HG02970 (cell line): ENCODE results near the gene ATP9B.

Experiments used
- ATAC-seq: cut with Tn5 transposase; IDR thresholded peaks from one replicate; pipeline ENCODE4 v1.9.1; 2021; ENCODE audit warnings: mild to moderate bottlenecking, moderate library complexity, moderate number of reproducible peaks; ENCODE audit not compliant: unreplicated experiment, low FRiP score

The ATP9B gene, protein sequence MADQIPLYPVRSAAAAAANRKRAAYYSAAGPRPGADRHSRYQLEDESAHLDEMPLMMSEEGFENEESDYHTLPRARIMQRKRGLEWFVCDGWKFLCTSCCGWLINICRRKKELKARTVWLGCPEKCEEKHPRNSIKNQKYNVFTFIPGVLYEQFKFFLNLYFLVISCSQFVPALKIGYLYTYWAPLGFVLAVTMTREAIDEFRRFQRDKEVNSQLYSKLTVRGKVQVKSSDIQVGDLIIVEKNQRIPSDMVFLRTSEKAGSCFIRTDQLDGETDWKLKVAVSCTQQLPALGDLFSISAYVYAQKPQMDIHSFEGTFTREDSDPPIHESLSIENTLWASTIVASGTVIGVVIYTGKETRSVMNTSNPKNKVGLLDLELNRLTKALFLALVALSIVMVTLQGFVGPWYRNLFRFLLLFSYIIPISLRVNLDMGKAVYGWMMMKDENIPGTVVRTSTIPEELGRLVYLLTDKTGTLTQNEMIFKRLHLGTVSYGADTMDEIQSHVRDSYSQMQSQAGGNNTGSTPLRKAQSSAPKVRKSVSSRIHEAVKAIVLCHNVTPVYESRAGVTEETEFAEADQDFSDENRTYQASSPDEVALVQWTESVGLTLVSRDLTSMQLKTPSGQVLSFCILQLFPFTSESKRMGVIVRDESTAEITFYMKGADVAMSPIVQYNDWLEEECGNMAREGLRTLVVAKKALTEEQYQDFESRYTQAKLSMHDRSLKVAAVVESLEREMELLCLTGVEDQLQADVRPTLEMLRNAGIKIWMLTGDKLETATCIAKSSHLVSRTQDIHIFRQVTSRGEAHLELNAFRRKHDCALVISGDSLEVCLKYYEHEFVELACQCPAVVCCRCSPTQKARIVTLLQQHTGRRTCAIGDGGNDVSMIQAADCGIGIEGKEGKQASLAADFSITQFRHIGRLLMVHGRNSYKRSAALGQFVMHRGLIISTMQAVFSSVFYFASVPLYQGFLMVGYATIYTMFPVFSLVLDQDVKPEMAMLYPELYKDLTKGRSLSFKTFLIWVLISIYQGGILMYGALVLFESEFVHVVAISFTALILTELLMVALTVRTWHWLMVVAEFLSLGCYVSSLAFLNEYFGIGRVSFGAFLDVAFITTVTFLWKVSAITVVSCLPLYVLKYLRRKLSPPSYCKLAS

DNA sequence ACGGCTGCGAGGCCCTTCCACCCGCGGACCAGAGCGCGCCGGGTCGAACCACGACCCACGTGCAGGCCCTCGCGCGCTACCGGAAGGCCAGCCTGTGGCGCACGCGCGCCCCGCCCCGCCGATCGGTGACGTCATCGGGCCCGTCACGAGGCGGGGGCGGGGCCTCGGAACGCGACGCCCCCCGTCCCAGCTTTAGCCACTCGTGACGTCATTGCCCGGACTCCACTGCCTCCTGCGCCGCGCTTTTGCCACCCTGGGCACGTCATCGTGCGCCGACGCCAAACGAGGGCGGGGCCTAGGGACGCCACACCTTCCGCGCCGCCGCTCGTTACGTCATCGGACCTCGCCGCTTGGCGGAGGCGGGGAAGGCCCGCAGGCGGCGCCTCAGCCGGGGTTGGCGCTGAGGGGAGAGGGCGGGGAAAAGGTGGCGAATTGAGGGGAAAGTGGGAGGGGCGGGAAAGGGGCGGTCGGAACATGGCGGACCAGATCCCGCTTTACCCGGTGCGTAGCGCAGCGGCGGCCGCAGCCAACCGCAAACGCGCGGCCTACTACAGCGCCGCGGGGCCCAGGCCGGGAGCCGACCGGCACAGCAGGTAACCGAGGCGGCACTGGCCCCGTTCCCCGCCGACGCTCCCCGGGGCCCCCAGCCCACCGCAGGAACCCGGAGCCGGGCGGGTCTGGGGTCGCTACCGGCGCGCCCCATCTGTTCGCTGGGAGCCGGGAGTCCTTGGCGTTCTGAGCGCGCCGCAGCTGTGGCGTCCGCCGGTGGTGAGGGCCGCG is at the start of gene ATP9B:
Gene ATP9B (plus strand): TSS at position 458 of the 780 bp plus-strand sequence. CDS start 17 bp downstream, at position 475.
- ATAC-seq: peak; percentile 87

DNA sequence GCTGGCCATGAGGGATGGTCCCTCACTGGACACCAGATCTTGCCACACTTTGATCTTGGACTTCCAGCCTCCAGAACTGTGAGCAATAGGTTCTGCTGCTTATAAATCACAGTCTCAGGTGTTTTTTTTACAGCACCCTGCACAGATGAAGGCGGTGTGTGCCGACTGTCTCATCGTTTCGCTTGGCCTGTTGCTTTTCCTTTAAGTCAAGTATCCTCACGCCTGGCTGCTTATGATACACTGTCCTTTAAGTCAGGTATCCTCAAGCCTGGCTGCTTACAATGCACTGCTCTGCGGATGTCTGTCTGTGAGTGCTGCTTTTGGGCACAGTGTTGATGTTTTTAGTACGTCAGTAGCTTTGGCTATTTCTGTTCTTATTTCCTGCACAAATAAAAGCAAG is 49.3 kb upstream of the ATP9B start:
- ATAC-seq: no peak

DNA sequence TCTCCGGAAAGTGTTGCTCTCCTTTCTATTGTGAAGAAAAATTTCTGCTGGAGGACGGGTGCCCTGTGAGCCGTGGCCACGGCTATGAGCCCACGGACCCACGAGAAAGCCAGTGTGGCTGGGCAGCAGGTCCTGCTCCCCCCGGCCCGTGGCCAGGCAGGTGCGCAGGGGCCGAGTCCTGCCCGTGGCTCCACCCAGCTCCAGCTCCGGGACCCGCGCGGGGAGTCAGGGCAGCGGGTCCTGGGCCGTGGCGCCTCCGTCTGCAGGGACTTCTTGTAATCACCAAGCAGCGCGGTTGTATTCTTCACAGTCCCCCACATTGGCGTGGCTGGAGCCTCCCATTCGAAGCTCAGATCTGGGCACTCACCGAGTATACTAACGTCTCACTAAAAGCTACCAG is 46.6 kb upstream of the ATP9B start:
- ATAC-seq: no peak

DNA sequence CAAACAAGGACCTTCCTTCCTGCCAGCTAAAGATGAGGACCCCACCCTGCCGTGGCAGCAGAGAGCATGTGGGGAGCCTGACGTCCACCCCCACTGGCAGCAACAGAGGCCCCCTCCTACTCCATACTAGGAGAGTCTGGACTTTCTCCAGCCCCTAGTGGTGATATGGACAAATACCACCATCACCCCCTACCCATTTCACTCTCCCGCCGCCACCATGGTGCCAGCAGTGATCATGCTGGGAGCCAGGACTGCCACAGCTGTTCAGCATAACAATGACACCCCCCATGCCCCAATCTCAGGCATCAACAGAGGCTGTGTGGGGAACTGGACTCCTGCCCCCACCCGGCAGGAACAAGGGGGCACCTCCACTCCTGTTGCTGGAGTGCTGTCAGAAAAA is 42.7 kb upstream of the ATP9B start:
- ATAC-seq: no peak

DNA sequence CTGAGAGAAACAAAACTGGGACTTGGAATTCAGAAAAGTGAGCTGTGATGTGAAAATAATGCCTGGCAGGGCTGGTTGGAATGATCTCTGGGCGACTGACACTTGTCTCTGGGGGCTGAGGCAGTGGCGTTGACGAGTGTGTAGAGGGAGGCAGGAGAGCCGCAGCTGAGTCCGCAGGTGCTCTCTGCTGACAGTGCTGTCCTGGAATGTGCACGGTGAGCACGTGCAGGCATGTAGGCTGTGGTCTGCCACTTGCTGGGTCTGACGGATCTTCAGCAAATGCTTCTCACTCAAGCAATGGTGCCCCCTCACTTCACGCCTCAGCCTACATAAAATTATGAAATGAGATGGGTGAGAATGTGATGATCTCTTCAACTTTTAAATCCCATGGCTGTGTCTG is 38.5 kb upstream of the ATP9B start:
- no peak for ATAC-seq

DNA sequence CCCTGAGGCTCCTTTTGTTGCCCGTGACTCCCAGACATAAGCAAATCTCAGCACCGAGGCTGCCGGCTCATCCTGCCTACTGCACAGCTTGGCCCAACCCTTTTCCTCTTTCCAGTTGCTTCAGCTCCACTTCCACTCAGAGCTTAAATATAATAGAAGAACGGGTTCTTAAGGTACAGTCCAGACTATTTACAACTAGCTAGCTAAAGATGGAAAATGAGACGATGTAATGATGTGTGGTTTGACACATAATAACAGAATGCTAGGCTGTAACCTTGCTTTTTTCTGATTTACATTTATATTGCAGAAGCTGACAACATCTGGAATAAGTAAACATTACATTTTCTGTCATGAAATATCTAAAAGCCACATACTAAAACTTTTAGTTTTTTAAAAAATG is 26.9 kb upstream of the ATP9B start:
- no peak for ATAC-seq

DNA sequence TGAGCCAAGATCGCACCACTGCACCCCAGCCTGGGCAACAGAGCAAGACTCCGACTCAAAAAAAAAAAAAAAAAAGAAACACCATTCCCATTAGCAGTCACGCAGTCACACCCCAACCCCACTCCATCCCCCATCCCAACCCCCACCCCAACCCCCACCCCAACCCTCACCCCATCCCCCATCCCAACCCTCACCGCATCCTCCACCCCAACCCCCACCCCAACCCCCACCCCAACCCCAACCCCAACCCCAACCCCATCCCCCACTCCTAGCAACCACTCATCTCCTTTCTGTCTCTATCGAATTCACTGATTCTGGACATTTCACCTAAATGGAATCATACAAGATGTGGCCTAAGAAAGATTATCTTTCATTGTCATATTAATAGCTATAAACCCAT is 25.9 kb upstream of the ATP9B start:
- ATAC-seq: no peak

DNA sequence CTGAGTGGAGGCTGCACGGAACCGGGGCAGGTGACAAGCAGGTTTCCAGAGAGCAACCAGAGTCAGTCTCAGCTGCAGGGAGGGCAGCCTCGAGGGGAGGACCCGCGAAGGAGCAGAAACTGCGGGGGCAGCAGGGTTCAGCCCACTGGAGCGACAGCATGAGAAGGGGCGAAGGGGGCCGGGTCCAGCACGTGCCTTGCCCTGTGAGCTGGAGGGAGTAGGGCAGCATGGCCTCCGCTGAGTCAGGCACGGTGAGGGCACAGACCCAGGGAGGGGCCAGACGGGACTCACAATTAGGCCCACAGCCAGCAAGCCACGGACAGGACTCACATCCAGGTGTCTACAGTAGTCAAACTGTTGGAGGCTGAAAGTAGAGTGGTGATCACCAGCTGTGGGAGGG is 22.7 kb upstream of the ATP9B start:
- no peak for ATAC-seq

DNA sequence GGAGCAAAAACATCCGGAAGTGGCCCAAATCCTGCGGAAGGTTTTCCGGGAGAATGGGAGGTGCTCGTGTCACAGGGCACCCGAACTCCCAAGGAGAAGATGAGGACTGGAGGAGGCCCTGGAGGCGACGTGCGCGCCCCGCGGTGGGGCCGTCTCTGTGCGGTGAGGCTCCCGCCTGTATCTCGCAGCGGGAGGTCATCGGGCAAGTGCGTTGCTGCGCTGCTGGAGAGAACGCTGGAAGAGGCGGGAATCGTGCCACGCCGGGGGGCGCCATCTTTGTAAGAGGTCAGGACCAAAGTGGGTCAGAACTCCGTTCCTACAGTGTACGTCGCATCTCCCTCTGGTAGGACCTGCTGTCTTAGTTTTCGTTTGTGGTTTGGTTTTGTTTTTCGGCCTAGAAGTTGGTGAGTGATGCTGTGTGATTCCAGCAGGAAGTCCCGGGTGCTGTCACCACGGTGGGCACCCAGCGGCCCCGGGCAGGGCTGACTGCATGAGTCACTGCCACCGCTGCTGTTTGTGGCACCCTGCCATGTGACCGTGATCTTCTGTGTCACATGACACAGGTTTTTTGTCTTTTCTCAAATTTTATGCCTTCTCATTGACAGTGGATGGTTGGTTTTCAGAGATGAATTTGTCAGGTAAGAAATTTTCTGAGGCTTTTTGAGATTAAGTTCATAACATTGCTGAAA is 21.5 kb upstream of the ATP9B start:
- ATAC-seq: no peak

DNA sequence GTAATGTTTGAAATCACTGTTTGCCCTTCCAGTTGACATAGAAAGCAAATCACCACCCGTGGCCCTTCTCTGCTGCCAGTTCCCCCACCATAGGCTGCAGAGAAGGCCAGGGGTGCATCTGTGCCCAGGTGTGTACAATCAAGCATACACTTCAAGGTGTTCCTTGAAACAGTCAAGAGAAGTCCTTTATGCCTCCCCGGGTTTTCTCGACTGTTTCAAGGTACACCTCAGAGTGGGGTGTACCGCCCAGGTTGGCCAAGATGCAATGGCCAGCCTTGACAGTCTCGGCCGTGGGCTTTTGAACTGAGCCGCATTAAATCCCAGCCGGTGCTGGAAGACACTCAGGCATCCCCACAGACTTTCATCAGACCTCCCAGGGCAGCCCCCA is 21.0 kb upstream of the ATP9B start:
- no peak for ATAC-seq

DNA sequence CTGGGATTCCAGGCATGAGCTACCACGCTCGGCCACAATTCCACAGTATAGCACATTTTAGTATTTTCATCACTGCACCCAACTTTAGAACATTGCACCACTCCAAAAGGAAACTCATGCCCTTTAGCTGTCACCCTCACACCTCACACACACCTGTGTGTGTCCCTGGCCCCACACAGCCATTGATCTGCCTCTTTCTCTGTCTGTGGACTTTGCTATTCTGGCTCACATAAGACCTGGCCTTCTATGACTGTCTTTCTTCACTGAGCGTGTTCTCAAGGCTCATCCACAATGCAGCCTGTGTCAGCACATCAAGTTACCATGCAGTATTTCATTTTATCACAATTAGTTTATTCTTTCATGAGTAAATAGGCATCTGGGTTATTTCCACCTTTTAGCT is 19.7 kb upstream of the ATP9B start:
- no peak for ATAC-seq

DNA sequence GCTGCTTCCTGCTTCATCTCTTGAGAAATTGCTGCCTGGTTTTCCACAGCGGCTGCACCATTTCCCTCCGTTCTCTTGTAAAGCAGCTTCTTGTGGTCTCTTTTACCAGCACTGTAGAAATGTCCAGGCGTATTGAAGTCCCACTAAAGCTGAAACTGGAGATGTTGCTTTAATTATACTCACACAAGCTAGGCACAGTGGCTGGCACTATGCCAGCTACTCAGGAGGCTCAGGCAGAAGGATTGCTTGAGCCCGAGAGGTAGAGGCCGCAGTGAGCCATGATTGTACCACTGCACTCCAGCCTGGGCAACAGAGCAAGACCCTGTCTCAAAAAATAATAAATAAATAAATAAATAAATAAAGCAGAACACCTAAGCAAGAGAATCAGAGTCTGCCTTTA is 19.2 kb upstream of the ATP9B start:
- no peak for ATAC-seq

DNA sequence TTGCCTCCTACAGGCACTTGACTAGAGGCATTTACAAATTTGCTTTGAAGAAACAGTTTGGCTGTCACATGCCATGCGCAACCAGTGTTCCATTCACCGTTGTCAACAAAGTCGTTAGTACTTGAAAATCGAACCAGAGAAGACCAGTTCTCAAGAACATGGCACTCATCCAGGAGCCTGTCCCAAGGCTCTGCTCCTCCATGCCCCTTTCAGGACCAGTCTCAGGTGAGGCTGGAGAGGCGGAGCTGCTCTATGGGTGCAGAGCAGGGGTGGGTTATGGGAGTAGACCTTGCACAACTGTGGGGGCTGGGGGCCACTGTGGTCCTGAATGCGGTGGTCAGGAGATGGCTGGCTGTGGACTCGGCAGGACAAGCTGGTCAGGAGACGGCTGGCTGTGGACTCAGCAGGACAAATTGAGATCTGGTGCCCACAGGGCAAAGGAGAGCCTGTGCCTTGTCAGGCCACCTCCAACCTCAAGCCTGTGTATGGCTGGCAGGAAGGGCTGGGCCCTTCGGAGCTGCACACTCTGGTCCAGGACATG is 12.3 kb upstream of the ATP9B start:
- ATAC-seq: no peak

DNA sequence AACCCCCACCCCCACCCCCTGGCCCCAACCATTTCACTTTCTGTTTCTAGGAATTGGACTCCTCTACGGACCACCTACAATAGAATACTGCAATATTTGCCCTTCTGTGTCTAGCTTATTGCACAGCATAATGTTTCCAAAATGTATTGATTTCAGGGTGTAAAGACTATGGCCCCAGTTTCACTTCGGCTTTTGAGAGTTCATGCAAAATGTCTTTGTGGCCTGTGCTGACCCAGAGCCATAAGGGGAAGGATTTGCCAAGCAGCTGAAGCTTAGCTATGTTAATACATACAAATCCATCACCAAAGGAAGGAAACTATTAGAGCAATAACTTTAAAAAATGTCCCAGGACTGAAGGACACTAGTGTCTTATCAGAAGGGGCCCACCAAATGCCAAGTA is 11.2 kb upstream of the ATP9B start:
- ATAC-seq: no peak

DNA sequence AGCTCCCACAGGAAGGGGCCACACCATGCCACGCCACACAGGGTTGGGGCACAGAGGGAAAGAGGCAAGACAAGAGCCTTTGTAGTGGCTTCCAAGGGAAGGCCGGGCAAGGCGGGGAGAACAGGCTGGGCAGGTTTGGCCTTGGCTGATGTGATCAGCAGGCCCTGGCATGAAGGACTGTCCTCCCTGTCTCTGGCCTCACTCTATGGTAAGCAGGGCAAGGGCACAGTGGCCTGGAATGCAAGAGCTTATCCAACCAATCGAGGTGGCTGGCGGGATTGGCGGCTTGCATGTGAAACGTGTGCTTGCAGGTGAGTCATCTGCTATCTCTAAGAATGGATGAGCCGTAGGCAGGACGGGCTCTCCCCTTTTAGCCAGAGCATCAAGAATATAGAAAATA is 6.4 kb upstream of the ATP9B start:
- ATAC-seq: no peak

DNA sequence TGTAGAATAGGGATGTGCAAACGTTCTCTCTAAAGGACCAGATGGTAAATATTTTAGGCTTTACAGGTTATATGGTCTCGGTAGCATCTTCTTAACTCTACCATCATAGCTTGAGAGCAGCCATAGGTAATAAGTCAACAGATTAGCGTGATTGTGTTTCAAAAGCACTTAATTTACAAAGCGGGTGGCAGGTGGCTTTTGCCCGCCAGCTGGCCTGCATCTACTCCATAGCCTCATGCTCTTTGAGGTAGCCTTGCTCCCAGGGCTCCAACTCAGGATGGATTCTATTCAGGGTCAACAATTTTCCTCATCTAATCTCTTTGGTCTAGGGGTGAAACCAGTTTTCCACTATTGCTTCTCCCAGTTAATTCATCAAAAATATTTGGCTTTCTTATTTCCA is 5.0 kb upstream of the ATP9B start:
- no peak for ATAC-seq

DNA sequence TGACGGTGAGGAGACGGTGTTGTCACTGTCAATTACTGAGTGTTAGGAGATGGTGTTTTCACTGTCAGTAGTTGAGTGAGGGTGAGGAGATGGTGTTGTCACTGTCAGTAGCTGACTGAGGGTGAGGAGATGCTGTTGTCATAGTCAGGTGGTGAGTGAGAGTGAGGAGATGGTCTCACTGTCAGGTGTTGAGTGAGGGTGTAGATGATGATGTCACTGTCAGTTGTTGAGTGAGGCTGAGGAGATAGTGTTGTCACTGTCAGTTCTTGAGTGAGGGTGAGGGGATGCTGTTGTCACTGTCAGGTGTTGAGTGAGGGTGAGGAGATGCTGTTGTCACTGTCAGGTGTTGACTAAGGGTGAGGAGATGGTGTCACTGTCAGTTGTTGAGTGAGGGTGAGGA is 3.4 kb upstream of the ATP9B start:
- ATAC-seq: no peak

DNA sequence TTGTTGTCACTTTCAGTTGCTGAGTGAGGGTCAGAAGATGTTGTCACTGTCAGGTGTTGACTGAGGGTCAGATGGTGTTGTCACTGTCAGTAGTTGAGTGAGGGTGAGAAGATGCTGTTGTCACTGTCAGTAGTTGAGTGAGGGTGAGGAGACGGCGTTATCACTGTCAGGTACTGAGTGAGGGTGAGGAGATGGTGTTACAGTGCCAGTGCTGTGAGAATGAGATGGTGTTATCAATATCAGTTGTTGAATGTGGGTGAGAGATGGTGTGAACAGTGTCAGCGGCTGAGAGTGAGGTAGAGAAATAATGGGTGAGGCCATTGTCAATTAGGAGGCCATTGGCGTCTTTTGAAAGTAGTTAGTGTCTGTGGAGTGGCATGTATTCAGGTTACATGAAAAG is 1.6 kb upstream of the ATP9B start:
- no peak for ATAC-seq

DNA sequence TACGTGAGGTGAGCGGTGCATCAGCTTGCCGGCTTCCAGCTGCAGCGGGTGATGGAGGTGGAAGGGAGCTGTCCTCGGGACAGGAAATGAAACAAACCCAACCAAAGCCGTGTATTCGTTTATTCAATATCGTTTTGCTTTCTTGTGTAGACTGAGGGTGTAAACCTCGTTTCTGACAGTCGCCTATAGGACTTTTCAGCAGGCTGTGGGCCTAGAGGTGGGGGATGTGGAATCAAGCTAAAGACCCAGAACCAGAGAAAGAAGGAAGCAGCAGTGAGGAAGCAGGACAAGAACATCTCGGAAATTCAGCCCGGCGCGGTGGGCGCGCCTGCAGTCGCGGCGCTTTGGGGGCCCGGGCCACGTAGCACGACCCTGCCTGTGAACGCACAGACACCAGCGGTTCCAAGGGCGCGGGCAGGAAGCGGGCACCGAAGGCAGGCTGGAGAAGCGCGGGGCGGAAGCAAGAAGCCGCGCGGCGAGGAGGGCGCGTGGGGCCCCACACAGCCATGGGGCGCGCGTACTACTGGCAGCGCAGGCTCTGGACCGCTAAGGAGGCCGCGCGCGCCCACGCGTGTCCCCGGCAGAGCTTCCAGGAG is 755 bp upstream of the ATP9B start:
- ATAC-seq: no peak
